OCI-LY3 (cell line): Measurements from ENCODE around the gene SIL1.

Experiments used
- H2AFZ ChIP-seq: fragments of 200-600, 300-600 bp; shearing (Covaris generic); 2 replicates; pipeline ENCODE4 v1.6.0; 2014; ENCODE audit warnings: antibody characterized with exemption, low read depth, low read length
- H3K27ac ChIP-seq: fragments of 200-600, 300-600 bp; sonication (generic); 2 replicates; pipeline ENCODE4 v1.5.1; 2014; ENCODE audit warnings: mild to moderate bottlenecking, low read length, moderate library complexity, mixed read lengths
- H3K27me3 ChIP-seq: fragments of 200-600, 300-600 bp; sonication (generic); 2 replicates; pipeline ENCODE4 v1.6.1; 2014; ENCODE audit warnings: low read depth, low read length, mixed read lengths
- H3K36me3 ChIP-seq: fragments of 200-600, 300-600 bp; sonication (generic); replicated peaks from 2 replicates; pipeline ENCODE3; 2014; ENCODE audit warnings: low read depth, low read length, mixed read lengths
- H3K4me1 ChIP-seq: fragments of 300-600, 200-600 bp; sonication (generic); 2 replicates; pipeline ENCODE4 v1.6.1; 2014; ENCODE audit warnings: low read length, mixed read lengths
- H3K4me2 ChIP-seq: fragments of 200-600, 300-600 bp; sonication (generic); 2 replicates; pipeline ENCODE4 v1.6.1; 2014; ENCODE audit warnings: low read length, mixed read lengths
- H3K4me3 ChIP-seq: fragments of 300-600, 200-600 bp; sonication (generic); 2 replicates; pipeline ENCODE4 v1.5.1; 2014; ENCODE audit warnings: antibody characterized with exemption, mild to moderate bottlenecking, low read length, moderate library complexity
- H3K79me2 ChIP-seq: fragments of 300-600, 200-600 bp; shearing (Covaris generic); 2 replicates; pipeline ENCODE4 v1.6.1; 2014; ENCODE audit warnings: mild to moderate bottlenecking, low read length, mixed read lengths
- H3K9ac ChIP-seq: fragments of 300-600, 200-600 bp; shearing (Covaris generic); 2 replicates; pipeline ENCODE4 v1.6.0; 2014; ENCODE audit warnings: mild to moderate bottlenecking, low read length, moderate library complexity
- H3K9me3 ChIP-seq: fragments of 200-600, 300-600 bp; shearing (Covaris generic); 2 replicates; pipeline ENCODE4 v1.6.1; 2014; ENCODE audit warnings: low read length, mixed read lengths; ENCODE audit not compliant: insufficient read depth
- H4K20me1 ChIP-seq: fragments of 200-600, 300-600 bp; sonication (generic); 2 replicates; pipeline ENCODE4 v1.6.1; 2016; ENCODE audit warnings: low read length, mixed read lengths; ENCODE audit not compliant: insufficient read depth
- EZH2phosphoT487 ChIP-seq: fragments of 200-600 bp; shearing (Covaris generic); IDR thresholded peaks from 2 replicates; pipeline ENCODE4 v1.6.1; 2018; ENCODE audit warnings: antibody characterized with exemption, mixed run types, low read depth
- TF ChIP-seq, protein P1 (sequence below): fragments of 200-600, 300-600 bp; sonication (generic); IDR thresholded peaks from 2 replicates; pipeline ENCODE4 v1.5.1; 2014; ENCODE audit warnings: antibody characterized with exemption, low read length, low read depth

Gene SIL1

DNA sequence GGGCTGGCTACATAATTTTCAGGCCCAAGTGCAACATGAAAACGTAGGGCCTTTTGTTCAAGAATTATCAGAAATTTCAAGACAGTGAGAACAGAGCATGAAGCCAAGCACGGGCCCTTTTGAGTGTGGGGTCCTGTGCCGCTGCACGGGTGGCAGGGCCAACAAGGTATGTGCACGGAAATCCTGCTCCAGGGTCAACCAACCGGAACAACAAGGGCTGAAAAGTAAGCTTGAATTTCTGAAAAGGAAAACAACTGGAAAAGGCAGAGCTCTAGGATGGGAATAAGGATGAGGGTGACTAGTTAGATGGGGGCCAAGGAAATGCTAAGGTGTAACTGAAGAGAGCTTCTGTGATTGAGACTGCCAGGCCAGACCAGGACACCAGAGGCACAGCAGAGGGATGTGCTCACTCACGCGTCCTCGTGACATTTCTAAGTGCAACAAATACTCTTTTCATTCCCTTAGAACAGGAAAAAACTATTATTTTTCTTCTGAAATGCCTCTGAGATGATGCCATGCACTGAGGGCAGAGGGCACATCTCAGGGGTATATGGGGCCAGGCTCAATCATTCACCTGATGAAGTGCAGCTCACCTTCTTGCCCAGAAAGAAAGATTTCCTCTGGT is 242.4 kb downstream of the SIL1 start:
- Histone ChIP-seq H3K9ac (no peak overlapping the region), H3K4me1 (no peaks in the 10 kb centered on the region), H3K27ac (no peak overlapping the region), H3K4me2 (no peak overlapping the region), H2AFZ (no peak overlapping the region), H4K20me1 (no peaks in the 10 kb centered on the region), H3K4me3 (no peak overlapping the region), H3K9me3 (no peaks in the 10 kb centered on the region), H3K79me2 (no peaks in the 10 kb centered on the region), H3K27me3 (no peaks in the 10 kb centered on the region), H3K36me3 (no peaks in the 10 kb centered on the region)
- TF ChIP-seq, protein P1, sequence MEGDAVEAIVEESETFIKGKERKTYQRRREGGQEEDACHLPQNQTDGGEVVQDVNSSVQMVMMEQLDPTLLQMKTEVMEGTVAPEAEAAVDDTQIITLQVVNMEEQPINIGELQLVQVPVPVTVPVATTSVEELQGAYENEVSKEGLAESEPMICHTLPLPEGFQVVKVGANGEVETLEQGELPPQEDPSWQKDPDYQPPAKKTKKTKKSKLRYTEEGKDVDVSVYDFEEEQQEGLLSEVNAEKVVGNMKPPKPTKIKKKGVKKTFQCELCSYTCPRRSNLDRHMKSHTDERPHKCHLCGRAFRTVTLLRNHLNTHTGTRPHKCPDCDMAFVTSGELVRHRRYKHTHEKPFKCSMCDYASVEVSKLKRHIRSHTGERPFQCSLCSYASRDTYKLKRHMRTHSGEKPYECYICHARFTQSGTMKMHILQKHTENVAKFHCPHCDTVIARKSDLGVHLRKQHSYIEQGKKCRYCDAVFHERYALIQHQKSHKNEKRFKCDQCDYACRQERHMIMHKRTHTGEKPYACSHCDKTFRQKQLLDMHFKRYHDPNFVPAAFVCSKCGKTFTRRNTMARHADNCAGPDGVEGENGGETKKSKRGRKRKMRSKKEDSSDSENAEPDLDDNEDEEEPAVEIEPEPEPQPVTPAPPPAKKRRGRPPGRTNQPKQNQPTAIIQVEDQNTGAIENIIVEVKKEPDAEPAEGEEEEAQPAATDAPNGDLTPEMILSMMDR: no peak
- TF ChIP-seq EZH2phosphoT487: no peak

DNA sequence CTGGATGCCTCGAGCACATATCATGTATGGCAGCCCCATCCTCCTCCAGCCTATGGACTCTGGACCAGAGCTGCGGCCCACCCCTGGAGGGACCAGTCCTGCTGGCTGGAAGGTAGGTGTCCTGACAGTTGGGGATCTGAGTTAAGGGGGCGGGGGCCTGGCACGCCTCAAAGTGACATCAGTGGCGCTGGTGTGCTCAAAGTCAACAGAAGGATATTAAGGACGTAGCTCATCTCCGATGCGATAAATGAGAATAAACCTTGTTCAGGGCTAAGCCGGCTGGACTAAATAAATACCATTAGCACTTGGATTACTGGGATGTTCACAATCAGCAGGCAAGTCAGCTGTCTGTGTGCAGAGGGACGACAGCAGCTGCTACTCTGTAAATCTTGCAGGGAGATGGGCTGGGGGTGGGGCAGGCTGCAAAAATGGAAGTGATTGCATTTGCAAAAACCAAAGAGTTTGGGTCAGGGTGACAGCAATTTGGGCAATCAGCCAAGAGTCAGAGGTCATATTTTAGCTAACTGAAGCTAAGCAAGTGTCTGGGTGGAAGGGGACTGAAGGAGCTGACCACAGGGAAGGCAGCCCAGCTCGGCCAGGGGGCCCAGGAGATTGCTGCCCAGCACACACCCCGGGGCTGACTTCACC is 243.0 kb downstream of the SIL1 start:
- Histone ChIP-seq H3K27ac (no peak overlapping the region), H3K36me3 (no peaks in the 10 kb centered on the region), H3K4me3 (no peak overlapping the region), H3K4me1 (no peaks in the 10 kb centered on the region), H3K9me3 (no peaks in the 10 kb centered on the region), H3K27me3 (no peaks in the 10 kb centered on the region), H3K79me2 (no peaks in the 10 kb centered on the region), H3K9ac (no peak overlapping the region), H3K4me2 (no peak overlapping the region), H2AFZ (no peak overlapping the region), H4K20me1 (no peaks in the 10 kb centered on the region)
- TF ChIP-seq, protein P1: no peak
- TF ChIP-seq EZH2phosphoT487: no peak

DNA sequence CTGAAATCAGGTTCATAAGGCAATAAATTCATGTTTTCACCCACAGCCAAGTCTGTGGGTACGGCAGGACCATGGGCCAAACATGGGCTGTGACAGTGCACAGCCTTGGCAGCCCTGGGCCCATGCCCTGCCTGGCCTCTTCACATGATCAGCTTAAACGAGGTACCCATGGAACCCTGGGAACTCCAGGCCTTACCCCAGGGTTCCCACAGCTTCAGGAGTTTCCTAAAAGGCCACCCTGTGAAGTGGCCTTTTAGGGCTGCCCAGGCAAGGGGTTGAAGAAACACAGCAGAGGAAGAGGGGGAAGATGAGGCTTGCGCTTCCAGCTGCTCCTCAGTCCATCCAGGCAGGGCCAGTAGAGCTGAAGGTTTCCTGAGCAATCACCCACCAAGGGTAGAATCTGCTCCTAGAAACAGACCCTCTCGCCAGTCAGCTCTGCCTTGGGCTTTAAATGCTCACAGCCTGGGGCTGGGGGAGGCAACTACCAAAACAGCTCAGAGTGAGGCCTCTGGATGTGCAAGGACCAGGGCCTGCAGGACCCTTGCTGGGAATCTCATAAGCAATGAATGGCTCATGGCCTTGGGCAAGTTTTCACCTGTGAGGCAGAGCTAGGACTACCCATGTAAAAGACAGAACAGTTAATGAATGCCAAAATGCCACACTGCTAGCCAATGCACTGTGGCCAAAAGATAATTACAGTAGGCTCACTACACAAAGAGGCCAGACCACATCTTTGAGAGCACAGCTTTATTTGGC is 243.7 kb downstream of the SIL1 start:
- H3K79me2 ChIP-seq: no peaks in the 10 kb centered on the region
- H3K27ac ChIP-seq: no peak overlapping the region
- no peaks in the 10 kb centered on the region for H3K36me3 ChIP-seq
- no peak overlapping the region for H3K9ac ChIP-seq
- H4K20me1 ChIP-seq: no peaks in the 10 kb centered on the region
- H3K4me1 ChIP-seq: no peaks in the 10 kb centered on the region
- H3K4me2 ChIP-seq: no peak overlapping the region
- TF ChIP-seq, protein P1: no peak
- no peak for TF ChIP-seq EZH2phosphoT487
- H3K4me3 ChIP-seq: no peak overlapping the region
- no peaks in the 10 kb centered on the region for H3K27me3 ChIP-seq
- H2AFZ ChIP-seq: no peak overlapping the region
- H3K9me3 ChIP-seq: no peaks in the 10 kb centered on the region
